ENCODE measurements around the gene SLC44A1.

The SLC44A1 gene

DNA sequence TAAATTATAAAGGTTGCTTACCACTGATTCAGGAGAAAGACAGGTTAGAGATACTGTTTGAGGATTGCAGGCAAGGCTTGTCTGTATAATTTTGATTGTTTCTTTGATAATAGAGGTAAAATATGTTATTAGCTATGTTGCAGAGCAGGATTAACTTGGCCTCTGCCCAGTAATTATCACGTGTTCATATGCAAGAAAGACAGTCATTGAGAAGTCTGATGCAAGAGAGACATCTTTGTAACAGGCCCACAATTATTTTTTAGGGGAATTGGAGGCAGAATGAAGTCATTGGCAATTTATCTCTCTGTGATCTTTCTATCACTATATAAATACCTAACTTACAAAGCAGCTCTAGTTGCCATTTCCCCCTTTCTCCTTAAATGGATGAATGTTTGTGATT is 46.0 kb downstream of the SLC44A1 start:
- DNase-seq (ENCODE audit: low spot score), result no peak
- Histone ChIP-seq H3K27ac (no peak overlapping the region), H3K4me3 (no peak overlapping the region)

GRCh38 chr9:105290954-105291353 is 46.5 kb downstream of the SLC44A1 start:
- no peak for TF ChIP-seq CTCF (IDR thresholded peaks at IDR 0.05)
- H3K4me3 ChIP-seq, result no peak overlapping the region
- H3K27ac ChIP-seq, result no peak overlapping the region
- no peak for DNase-seq (ENCODE audit: low spot score)

More for the DNA sequence above, 46.0 kb downstream of the SLC44A1 start:
- TF ChIP-seq CTCF (IDR thresholded peaks at IDR 0.05), result no peak

DNA sequence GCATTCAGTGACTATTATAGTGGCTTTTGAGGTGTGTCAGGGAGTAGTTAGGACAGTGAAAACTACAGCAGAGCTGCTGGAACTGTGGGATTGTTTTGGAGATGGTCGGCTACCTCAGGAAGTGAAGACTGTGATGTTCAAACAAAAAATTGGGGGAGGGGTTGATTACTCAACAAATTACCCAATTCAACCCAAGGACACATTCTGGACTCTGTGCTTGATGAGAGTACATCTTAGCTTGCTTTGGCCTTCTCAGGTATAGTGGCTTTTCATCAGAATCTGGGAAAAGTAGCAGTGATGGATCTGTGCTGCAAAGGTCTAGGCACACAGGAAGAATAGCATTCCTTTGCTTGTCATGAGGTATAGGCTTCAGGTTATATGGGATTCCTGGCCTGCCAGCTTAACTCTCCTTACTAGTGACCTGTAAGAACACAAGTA is 47.0 kb downstream of the SLC44A1 start:
- Histone ChIP-seq H3K27ac (no peak overlapping the region), H3K4me3 (no peak overlapping the region)
- DNase-seq (ENCODE audit: low spot score), result no peak
- no peak for TF ChIP-seq CTCF (IDR thresholded peaks at IDR 0.05)

- TF ChIP-seq CTCF (IDR thresholded peaks at IDR 0.05), result no peak
- no peak overlapping the region for H3K27ac ChIP-seq
- DNase-seq (ENCODE audit: low spot score), result no peak
Observed at GRCh38 chr9:105291938-105292337, 47.5 kb downstream of the SLC44A1 start.

GRCh38 chr9:105293408-105293807 is 49.0 kb downstream of the SLC44A1 start:
- TF ChIP-seq CTCF (IDR thresholded peaks at IDR 0.05), result no peak
- no peak for DNase-seq (ENCODE audit: low spot score)
- no peak overlapping the region for H3K4me3 ChIP-seq
- H3K27ac ChIP-seq, result no peak overlapping the region

More at GRCh38 chr9:105291938-105292337, 47.5 kb downstream of the SLC44A1 start:
- no peak overlapping the region for H3K4me3 ChIP-seq

GRCh38 chr9:105295201-105295550 is 50.7 kb downstream of the SLC44A1 start:
- no peak for DNase-seq (ENCODE audit: low spot score)
- Histone ChIP-seq H3K27ac (no peak overlapping the region), H3K4me3 (no peak overlapping the region)
- no peak for TF ChIP-seq CTCF (IDR thresholded peaks at IDR 0.05)

- no peak for DNase-seq (ENCODE audit: low spot score)
- no peak for TF ChIP-seq CTCF (IDR thresholded peaks at IDR 0.05)
- H3K4me3 ChIP-seq, result no peak overlapping the region
- peak overlapping the region; percentile 16 to 72 for H3K27ac ChIP-seq
Observed at GRCh38 chr9:105295986-105296385, 51.5 kb downstream of the SLC44A1 start.
